Panc1 (cell line): Measurements from ENCODE around the gene EPB41L4B. TPM values are rescaled to one million over a fixed set of nuclear protein-coding genes. Genes with fewer than 3 reads are reported as not detected.

ENCODE experiments used
- ATAC-seq: fragments of 200-7000 bp; cut with Tn5 transposase; 2 replicates; pipeline ENCODE4 v1.9.1; 2020; ENCODE audit warnings: mild to moderate bottlenecking, moderate library complexity
- BruUV-seq: library from RNA; stranded (reverse); fragments of 400-500 nt; replicated peaks from 2 replicates; lab custom pipeline; 2021; lab: Mats Ljungman, UMichigan
- CTCF ChIA-PET: fragments of 300-600 bp; sonication (Branson Sonifier 250); formaldehyde crosslinking; loops from one replicate; lab custom pipeline; 2022; ENCODE audit warnings: antibody characterized with exemption; lab: Charles Lee
- POLR2A ChIA-PET: fragments of 300-600 bp; sonication (Branson Sonifier 250); formaldehyde crosslinking; loops from one replicate; lab custom pipeline; 2022; ENCODE audit warnings: antibody characterized with exemption; lab: Charles Lee
- DNase-seq: peaks from one replicate; pipeline ENCODE4 v3.0.0-alpha.2; 2010; ENCODE audit warnings: low read depth, low spot score
- H3K27ac ChIP-seq: 2 replicates; pipeline ENCODE4 v1.5.1; 2011; ENCODE audit warnings: mild to moderate bottlenecking, low read length, inconsistent platforms
- H3K27me3 ChIP-seq: fragments of 200-500 bp; sonication (Bioruptor generic); 2 replicates; pipeline ENCODE4 v1.6.0; 2014; ENCODE audit warnings: low read length, inconsistent platforms; ENCODE audit not compliant: control insufficient read depth, insufficient read depth
- H3K36me3 ChIP-seq: fragments of 200-500 bp; sonication (Bioruptor generic); 2 replicates; pipeline ENCODE4 v1.5.1; 2014; ENCODE audit warnings: inconsistent platforms, mild to moderate bottlenecking, low read length, moderate library complexity; ENCODE audit not compliant: control insufficient read depth, insufficient read depth
- H3K4me1 ChIP-seq: 2 replicates; pipeline ENCODE4 v1.5.1; 2011; ENCODE audit warnings: inconsistent platforms, mild to moderate bottlenecking, low read length, moderate library complexity; ENCODE audit not compliant: control insufficient read depth, insufficient read depth
- H3K4me3 ChIP-seq, 2 experiments: 2 replicates each; pipeline ENCODE4 v1.5.1; 2011 to 2012; ENCODE audit warnings: low read depth in 2 of 2, low read length in 2 of 2, mild to moderate bottlenecking in 2 of 2, inconsistent platforms in 1 of 2, moderate library complexity in 1 of 2
- H3K9me3 ChIP-seq: fragments of 200-500 bp; sonication (Bioruptor generic); 2 replicates; pipeline ENCODE4 v1.5.1; 2014; ENCODE audit warnings: low read depth, mild to moderate bottlenecking, inconsistent platforms, low read length, moderate library complexity; ENCODE audit not compliant: control insufficient read depth, insufficient read depth
- POLR2AphosphoS5 ChIP-seq: IDR thresholded peaks from 2 replicates; pipeline ENCODE4 v1.6.1; 2012; ENCODE audit warnings: mild to moderate bottlenecking, low read depth, low read length, moderate library complexity
- SIN3A ChIP-seq: IDR thresholded peaks from 2 replicates; pipeline ENCODE4 v1.6.1; 2012; ENCODE audit warnings: low read depth, mild to moderate bottlenecking, low read length, moderate library complexity, borderline replicate concordance; ENCODE audit not compliant: insufficient read depth
- TCF7L2 ChIP-seq: IDR thresholded peaks from 2 replicates; pipeline ENCODE4 v1.6.1; 2011; ENCODE audit warnings: mild to moderate bottlenecking, low read depth, low read length, inconsistent platforms
- in situ Hi-C: cut with HindIII; loops from 2 replicates; pipeline ENCODE4 v1.10.0; 2016; ENCODE audit warnings: low sequenced_read_pairs, low pct_unique_long_range_greater_than_20kb
- intact Hi-C: fragments of 100-400 bp; cut with micrococcal nuclease; formaldehyde crosslinking; loops from one replicate; pipeline ENCODE4 v1.10.0; 2022; ENCODE audit not compliant: unreplicated experiment
- total RNA-seq: library from RNA; stranded (reverse); gene quantifications from one replicate; pipeline ENCODE4 v1.2.1, GENCODE V29; 2021; ENCODE audit not compliant: unreplicated experiment
- TF ChIP-seq, protein P1 (sequence below), 2 experiments: IDR thresholded peaks; 2 replicates each; pipeline ENCODE4 v1.6.1; 2011 to 2012; ENCODE audit warnings: low read depth in 2 of 2, control low read depth in 1 of 2, low read length in 1 of 2, mild to moderate bottlenecking in 1 of 2, moderate library complexity in 1 of 2; ENCODE audit not compliant: insufficient read depth in 1 of 2
- TF ChIP-seq, protein P2 (sequence below): fragments of 450-650 bp; IDR thresholded peaks from 2 replicates; pipeline ENCODE4 v1.5.1; 2017; ENCODE audit warnings: mild to moderate bottlenecking

EPB41L4B gene
- total RNA-seq, 1 experiment from 2014 or later = 27.8 TPM

DNA sequence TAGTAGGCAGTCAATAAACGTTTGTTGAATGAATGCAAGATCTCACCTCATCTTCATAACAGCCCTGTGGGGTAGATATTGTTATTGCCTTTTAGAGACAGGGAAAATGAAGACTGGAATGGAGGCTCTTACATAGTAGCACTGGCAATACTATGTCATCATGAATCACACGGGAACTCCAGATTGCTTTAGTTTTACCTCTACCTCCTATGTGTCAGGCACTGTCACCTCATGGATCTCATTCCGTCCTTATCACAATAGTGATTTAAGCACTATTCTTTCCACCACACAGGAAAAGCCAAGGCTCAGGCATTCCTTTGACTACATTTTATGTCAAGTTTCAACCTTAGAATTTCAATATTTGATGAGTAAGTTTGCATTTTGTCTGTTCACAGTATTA is 2.9 kb upstream of the EPB41L4B start:
- intact Hi-C loops (loop anchor here (5.0 kb wide), 2 partner anchors 131 to 311 kb away; partner anchors contain the start of gene CTNNAL1), in situ Hi-C loops (no loop called here)
- no peak overlapping the region for H3K4me3 ChIP-seq
- H3K4me1 ChIP-seq = peaks cover 3% of the 10 kb centered on the region; the same call in 1 of the 2 replicates
- CTCF ChIA-PET = no interaction called here
- H3K9me3 ChIP-seq = no peaks in the 10 kb centered on the region
- DNase-seq (no peak), ATAC-seq (no peak)
- BruUV-seq = no TSS peak
- H3K27ac ChIP-seq = no peak overlapping the region
- POLR2A ChIA-PET = no interaction called here
- no peaks in the 10 kb centered on the region for H3K27me3 ChIP-seq
- no peak for TF ChIP-seq POLR2AphosphoS5
- TF ChIP-seq SIN3A = no peak
- TF ChIP-seq, protein P1, sequence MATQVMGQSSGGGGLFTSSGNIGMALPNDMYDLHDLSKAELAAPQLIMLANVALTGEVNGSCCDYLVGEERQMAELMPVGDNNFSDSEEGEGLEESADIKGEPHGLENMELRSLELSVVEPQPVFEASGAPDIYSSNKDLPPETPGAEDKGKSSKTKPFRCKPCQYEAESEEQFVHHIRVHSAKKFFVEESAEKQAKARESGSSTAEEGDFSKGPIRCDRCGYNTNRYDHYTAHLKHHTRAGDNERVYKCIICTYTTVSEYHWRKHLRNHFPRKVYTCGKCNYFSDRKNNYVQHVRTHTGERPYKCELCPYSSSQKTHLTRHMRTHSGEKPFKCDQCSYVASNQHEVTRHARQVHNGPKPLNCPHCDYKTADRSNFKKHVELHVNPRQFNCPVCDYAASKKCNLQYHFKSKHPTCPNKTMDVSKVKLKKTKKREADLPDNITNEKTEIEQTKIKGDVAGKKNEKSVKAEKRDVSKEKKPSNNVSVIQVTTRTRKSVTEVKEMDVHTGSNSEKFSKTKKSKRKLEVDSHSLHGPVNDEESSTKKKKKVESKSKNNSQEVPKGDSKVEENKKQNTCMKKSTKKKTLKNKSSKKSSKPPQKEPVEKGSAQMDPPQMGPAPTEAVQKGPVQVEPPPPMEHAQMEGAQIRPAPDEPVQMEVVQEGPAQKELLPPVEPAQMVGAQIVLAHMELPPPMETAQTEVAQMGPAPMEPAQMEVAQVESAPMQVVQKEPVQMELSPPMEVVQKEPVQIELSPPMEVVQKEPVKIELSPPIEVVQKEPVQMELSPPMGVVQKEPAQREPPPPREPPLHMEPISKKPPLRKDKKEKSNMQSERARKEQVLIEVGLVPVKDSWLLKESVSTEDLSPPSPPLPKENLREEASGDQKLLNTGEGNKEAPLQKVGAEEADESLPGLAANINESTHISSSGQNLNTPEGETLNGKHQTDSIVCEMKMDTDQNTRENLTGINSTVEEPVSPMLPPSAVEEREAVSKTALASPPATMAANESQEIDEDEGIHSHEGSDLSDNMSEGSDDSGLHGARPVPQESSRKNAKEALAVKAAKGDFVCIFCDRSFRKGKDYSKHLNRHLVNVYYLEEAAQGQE (IDR thresholded peaks at IDR 0.05; ENCODE audit: insufficient read depth in 1 of 2, low read depth in 2 of 2, low read length in 1 of 2) = no peak
- TF ChIP-seq, protein P2, sequence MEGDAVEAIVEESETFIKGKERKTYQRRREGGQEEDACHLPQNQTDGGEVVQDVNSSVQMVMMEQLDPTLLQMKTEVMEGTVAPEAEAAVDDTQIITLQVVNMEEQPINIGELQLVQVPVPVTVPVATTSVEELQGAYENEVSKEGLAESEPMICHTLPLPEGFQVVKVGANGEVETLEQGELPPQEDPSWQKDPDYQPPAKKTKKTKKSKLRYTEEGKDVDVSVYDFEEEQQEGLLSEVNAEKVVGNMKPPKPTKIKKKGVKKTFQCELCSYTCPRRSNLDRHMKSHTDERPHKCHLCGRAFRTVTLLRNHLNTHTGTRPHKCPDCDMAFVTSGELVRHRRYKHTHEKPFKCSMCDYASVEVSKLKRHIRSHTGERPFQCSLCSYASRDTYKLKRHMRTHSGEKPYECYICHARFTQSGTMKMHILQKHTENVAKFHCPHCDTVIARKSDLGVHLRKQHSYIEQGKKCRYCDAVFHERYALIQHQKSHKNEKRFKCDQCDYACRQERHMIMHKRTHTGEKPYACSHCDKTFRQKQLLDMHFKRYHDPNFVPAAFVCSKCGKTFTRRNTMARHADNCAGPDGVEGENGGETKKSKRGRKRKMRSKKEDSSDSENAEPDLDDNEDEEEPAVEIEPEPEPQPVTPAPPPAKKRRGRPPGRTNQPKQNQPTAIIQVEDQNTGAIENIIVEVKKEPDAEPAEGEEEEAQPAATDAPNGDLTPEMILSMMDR = no peak
- H3K36me3 ChIP-seq = no peaks in the 10 kb centered on the region

DNA sequence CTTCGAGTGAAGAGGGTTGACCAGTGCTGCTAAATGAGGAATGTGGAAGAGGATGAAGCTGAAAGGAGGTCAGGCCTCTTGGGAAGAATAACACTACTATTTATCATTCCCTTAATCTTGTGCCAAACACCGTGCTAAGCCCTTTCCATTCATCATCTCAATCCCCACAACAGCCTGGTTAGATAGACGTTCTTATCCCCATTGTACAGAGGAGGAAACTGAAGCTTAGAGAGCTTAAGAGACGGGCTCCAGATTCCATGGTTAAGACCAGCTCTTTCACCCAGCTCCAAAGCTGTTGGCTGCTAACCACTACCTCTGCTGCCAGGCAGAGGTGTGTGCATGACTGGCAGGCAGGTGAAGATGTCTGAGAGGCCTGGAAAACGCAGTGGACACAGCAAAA is 868 bp upstream of the EPB41L4B start:
- no peaks in the 10 kb centered on the region for H3K36me3 ChIP-seq

More for the DNA sequence above, 868 bp upstream of the EPB41L4B start:
- DNase-seq (no peak), ATAC-seq (no peak)
- no TSS peak for BruUV-seq
- TF ChIP-seq SIN3A = no peak
- no peak for TF ChIP-seq TCF7L2
- TF ChIP-seq, protein P2 = no peak
- TF ChIP-seq POLR2AphosphoS5 = no peak
- TF ChIP-seq, protein P1 (IDR thresholded peaks at IDR 0.05; ENCODE audit: insufficient read depth in 1 of 2, low read depth in 2 of 2, low read length in 1 of 2) = no peak
- POLR2A ChIA-PET = no interaction called here
- Histone ChIP-seq H3K9me3 (no peaks in the 10 kb centered on the region), H3K4me3 (no peak overlapping the region), H3K27me3 (no peaks in the 10 kb centered on the region), H3K4me1 (peaks cover 16% of the 10 kb centered on the region), H3K27ac (peak overlapping the region; percentile 77; the same call in 1 of the 2 replicates)
- in situ Hi-C loops = no loop called here
- CTCF ChIA-PET = interaction anchor here (0.7 kb wide), 1 partner anchor 17 kb away, joined by 3 read pairs; no protein-coding TSS in a partner anchor
- intact Hi-C loops = loop anchor here (5.0 kb wide), 2 partner anchors 129 to 309 kb away; partner anchors contain the start of gene CTNNAL1
